ACHN (cell line): ENCODE data around the gene IL1RAP.
A peak's percentile ranks its signal among the peaks of the same experiment; 100 is the strongest.
"Not testable (repeated sequence)": the region's sequence is repeated elsewhere in the genome, so short reads cannot be mapped to it uniquely, and the experiment has no call there.

Experiments used
- DNase-seq: peaks from one replicate; pipeline ENCODE4 v3.0.0-alpha.2; 2015
- in situ Hi-C: cut with HindIII; loops from 2 replicates; pipeline ENCODE4 v1.10.0; 2017; ENCODE audit warnings: low sequenced_read_pairs, low pct_ligation_motif_present, low pct_unique_long_range_greater_than_20kb

Gene IL1RAP, protein sequence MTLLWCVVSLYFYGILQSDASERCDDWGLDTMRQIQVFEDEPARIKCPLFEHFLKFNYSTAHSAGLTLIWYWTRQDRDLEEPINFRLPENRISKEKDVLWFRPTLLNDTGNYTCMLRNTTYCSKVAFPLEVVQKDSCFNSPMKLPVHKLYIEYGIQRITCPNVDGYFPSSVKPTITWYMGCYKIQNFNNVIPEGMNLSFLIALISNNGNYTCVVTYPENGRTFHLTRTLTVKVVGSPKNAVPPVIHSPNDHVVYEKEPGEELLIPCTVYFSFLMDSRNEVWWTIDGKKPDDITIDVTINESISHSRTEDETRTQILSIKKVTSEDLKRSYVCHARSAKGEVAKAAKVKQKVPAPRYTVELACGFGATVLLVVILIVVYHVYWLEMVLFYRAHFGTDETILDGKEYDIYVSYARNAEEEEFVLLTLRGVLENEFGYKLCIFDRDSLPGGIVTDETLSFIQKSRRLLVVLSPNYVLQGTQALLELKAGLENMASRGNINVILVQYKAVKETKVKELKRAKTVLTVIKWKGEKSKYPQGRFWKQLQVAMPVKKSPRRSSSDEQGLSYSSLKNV

DNA sequence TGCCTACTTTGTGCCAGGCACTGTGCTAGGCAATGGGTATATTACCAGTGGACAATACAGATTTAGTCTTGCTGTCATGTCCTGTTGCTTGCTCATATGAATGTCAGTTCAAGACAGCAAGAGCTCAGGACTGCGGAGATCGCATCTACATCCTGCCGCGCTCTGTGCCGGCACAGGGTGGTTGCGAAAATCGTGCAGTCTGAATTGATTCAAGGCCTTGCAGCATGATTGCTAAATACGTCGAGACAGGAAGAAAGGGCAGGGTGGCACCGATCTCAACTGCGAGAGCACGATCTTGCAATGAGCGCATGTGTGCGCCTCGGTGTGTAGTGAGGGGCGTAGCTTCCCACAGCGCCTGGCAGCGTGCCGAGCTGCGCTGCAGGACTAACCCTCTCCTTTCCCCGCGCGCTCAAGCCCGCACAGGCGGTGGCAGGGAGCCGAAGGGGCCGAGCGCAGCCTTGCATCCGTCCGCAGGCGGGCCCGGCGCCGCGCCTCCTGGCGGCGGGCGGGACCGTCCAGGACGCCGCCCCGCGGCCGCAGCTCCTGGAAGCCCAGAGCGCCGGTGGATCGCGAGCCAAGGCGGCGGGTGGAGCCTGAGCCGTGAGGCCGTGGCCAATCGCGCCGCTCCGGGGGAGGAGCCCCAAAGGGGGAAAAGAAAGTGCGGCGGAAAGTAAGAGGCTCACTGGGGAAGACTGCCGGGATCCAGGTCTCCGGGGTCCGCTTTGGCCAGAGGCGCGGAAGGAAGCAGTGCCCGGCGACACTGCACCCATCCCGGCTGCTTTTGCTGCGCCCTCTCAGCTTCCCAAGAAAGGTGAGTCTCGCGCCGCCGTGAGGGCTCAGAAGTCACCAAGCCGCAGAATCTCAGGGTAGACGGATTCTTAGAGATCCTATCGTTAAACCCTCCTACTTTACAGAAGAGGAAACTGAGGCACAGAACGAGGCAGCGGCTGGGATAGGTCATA, at the start of gene IL1RAP:
IL1RAP (plus strand) TSS at position 677 of the 962 bp plus-strand sequence. CDS start 50,205 bp downstream, outside the sequence.
- in situ Hi-C loops = no loop called here
- DNase-seq = peak; percentile 92

DNA sequence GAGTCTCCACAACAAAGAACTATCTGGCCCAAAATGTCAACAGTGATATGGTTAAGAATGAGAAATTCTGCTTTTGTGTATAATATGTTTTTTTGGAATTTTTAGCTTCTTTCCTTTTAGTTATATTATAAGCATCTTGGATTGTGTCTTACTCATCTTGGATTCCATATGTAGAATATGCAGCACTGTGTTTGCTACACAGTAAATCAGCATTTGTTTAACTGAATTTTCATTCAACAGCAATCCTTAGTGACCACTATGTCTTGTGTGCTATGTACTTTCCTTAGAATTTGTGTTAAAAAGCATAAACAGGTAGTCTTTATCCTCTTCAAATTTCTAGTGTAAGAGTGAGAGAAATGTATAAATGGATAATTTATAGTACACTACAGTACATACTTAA, 46.0 kb upstream of the IL1RAP start:
- no peak for DNase-seq
- in situ Hi-C loops = no loop called here

DNA sequence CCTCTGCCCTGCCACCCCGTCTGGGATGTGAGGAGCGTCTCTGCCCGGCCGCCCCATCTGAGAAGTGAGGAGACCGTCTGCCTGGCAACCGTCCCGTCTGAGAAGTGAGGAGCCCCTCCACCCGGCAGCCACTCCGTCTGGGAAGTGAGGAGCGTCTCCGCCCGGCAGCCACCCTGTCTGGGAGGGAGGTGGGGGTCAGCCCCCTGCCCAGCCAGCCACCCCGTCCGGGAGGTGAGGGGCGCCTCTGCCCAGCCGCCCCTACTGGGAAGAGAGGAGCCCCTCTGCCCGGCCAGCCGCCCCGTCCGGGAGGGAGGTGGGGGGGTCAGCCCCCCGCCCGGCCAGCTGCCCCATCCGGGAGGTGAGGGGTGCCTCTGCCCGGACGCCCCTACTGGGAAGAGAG, 40.6 kb upstream of the IL1RAP start:
- DNase-seq, in situ Hi-C loops: not testable (repeated sequence)

DNA sequence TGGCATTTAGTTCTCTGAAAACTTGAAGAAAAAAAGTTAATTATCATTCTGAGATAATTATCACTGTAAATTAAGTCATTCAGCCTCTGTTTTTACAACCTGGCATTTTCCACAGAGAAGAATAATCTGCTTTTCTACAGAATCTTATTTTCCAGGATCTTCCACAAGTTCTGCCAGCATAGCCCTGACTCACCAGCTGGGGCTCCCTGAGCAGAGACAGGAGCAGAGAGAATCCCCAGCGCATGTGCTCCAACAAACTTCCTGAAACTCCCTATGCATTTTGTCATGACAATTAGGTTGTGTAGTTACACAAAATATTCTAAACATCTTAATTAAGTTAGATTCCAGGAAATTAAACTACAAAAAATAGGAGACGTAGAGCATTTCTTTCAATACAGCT, 32.1 kb upstream of the IL1RAP start:
- DNase-seq = no peak
- in situ Hi-C loops = no loop called here

DNA sequence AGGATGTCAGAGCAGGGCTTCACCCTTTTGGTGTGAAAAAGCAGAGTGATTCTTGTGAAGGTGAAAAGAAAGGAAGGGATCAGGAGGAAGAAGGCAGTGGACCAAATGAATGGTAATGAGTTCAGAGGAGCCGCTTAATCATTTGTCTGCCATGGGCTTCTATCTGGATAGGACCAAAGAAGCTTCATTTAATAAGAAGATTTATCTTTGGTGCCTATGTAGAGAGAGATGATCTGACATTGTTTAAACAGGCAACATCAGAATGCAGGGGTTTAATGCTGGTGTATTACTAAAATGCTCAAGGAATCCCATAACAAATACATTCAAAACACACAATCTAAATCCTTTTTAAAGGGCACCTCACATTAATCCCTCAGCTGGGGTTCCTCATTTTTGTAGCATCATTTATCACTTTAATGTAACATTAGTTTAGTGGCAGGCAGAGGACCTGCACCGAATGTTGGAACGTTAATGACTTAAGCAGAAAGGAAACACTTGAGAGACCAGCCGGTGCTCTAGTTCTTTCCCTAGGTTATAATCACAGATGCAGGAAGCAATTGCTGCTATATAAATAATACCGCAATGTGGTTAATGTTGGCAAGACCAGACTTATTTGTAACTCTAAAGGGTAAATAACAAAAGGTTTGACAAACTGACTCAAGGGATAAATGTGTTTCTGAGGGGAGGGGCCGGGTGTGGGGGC, 27.9 kb upstream of the IL1RAP start:
- DNase-seq = no peak

DNA sequence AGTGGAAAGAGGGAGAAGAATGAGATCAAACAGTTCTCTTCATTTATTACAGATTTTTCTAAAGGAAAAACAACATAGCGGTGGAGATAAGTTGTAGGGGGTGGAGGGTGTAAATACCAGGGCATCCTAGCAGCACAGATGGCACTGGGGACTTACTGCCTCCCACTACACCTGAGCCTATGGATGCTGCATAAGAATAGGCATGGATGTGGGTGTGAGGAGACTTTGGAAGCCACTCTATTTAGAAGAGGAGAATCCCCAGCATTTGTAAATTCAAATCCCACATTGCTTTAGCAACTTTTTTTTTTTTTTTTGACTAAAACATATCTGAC, 27.4 kb upstream of the IL1RAP start:
- DNase-seq = no peak
- in situ Hi-C loops = no loop called here

More for the DNA sequence above, 27.9 kb upstream of the IL1RAP start:
- in situ Hi-C loops = no loop called here

DNA sequence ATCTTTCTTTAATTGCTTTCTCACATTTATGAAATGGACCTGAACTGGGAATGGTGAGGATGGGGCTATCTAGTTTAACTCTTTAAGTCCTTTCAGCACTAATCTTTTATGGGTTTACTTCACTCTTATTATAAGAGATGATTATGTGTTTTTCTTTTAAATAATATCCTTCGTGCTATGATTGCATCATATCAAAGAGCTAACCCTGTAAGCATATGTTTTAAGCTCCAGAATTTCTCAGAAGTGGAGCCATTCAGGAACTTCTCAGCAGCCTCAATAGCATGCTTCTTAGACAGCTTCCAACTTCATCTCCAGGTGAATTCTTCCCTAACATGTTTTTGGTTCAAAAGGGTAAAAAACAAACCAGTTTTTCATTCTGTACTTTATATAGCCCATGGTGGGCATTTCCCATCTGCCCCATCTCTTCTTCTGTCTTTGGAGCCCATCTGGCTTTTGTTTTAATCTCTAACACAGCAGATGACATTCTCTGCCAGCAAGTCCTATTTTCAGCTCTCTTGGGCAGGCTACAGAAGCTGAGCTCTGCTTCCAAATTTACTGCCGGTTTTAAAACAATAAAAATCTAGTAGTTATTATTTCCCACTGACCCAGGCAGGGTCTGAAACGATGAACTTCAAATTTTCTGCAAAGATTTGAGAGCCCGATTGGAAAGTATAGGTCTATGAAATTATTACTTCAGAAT, 26.8 kb upstream of the IL1RAP start:
- in situ Hi-C loops = no loop called here

DNA sequence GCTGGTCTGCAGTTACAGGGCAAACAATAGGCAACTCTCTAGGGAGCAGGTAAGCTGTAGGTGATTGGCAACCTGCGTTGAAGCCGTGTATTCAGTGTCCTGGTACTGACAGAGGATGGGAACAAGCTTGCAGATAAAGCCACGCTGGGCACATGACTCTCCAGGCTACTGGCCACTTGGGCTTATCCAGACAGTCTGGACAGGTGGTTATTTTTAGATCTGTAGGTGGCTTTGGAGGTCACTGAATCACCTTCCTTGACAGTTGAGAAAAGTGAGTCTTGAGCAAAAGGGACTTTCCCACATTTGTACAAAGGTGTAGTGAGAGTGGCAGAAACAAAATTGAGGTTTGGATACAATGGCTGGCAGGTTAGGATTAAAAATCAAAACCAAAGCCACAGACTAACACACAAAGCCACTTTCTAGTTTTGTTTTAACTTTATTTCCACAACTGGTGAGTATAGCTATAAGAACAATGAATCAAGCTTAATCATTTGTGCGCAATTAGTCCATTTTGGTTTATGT, 22.3 kb upstream of the IL1RAP start:
- in situ Hi-C loops = no loop called here
- DNase-seq = no peak

More for the DNA sequence above, 26.8 kb upstream of the IL1RAP start:
- no peak for DNase-seq

DNA sequence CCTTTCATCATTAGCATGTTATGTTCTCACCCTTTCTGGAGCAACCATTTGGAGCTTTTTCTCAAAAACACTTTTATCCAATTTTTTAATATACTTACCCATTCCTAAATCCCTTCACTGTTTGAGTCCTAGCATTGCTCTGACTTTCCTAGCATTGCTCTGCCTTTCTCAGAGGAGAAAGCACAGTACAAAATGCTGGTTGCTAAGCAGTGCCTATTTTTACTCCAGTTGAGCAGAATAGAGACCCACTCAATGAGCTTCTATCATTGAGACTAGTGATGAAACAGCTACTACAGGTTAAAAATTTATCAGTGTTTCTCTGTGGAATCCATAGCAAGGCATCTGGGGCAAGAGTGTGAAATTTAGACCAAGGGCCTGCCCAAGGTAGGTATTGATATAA, 21.8 kb upstream of the IL1RAP start:
- in situ Hi-C loops = no loop called here
- no peak for DNase-seq

DNA sequence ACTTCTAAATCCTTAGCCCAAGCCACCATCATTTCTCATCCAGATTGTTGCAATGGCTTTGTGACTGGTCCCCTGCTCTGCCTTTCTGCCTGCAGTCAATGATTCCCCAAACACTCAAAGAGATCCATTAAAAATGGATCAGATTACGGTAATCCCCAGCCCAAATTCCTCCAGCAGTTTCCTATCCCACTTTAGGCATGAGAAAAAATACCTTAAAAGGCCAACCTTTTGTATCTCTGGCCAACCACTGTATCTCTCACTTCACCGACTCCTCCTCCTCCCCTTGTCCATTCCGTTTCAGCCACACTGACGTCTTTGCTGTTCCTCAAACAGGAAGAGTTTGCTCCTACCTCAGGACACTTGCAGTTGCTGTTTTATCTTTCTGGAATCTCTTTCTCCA, 20.9 kb upstream of the IL1RAP start:
- in situ Hi-C loops = no loop called here
- no peak for DNase-seq

DNA sequence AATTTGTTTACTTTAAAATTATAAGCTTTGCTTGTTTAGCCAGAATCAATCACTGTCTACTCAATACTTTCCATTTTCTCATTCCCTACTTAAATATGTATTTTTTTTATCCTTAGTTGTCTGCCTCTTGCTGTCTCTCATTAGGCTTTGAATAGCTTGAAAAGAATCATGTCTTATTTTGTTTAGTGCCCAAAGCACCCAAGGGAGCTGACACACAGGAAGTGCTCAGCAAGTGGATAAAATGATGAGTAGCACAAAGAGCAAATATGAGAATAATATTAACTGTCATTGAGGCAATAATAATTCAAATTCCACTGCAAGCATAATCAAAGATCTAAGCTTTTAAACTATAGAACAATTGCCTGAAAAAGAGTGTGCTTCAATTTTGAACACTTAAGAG, 19.0 kb upstream of the IL1RAP start:
- DNase-seq = no peak
- in situ Hi-C loops = no loop called here

DNA sequence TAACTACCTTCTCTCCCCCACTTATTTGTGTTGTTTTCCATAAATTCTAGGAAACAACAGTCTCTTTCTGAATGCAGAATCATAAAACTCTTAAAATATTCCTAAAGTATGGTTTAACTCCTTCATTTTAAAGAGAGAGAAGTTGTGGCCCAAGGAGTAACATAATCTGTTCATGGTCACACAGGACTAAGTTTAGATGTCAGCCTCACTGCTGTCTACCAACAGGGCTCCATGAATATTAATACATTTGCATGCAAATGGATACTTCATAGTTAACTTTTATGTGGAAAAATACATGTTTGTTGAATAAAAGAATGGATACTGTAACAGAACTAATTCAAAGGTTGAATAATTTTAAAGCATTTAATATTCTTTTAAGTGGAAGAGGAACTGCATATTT, 18.5 kb upstream of the IL1RAP start:
- DNase-seq = no peak
- in situ Hi-C loops = no loop called here

DNA sequence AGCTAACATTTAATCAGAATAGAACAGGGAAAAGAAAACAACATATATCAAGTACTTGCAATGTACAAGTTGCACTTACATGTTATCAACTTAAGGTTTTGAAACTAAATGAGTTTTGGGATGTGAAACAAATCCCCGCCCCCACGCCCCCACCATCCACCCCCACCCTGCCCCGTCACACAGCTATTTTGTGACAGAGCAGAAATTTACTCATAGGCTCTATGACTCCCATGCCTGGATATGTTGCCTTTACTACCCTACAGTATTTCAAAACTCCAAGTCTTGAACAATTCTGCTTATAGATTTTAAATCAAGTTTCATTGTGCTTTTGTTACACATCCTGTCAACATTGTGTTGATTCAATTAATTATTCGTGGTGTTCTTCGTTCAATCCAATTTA, 18.1 kb upstream of the IL1RAP start:
- in situ Hi-C loops = no loop called here
- no peak for DNase-seq

DNA sequence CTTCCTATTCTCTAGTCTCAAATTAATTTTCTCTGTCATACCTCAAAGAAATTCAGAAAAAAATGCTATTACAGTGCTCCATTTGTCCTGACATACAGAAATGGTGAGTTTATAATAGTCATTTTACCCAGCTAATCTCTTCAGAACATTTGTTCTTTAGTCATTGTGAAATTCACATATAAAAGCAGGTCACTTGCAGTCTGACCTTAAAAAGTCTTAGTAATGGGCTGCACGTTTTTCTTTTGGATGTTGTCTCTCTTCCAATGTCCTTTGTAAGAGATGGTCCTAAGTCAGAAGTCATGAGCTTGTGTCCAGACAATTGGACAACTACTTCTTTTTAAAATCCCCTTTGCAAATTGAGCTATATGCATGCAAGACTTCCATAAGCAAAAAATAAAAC, 17.0 kb upstream of the IL1RAP start:
- in situ Hi-C loops = no loop called here
- DNase-seq = no peak

DNA sequence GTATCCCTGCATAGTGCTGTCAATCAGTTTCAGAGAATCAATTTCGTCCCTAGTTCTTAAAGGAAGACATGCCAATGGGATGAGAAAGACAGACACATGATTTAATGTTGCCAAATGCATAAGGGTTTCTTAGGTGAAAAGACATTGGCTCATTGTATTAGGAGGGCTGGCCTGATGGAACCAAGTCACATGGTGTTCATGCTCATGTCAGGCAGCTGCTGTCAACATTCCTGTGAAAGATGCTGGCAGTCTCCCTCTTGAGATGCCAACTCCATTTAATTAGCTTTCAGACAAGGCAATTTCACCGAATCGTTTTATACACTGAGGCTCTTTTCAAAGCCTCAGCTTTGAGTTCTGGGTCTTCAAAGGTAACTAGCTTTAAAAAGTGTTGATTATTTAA, 16.1 kb upstream of the IL1RAP start:
- in situ Hi-C loops = no loop called here
- no peak for DNase-seq

DNA sequence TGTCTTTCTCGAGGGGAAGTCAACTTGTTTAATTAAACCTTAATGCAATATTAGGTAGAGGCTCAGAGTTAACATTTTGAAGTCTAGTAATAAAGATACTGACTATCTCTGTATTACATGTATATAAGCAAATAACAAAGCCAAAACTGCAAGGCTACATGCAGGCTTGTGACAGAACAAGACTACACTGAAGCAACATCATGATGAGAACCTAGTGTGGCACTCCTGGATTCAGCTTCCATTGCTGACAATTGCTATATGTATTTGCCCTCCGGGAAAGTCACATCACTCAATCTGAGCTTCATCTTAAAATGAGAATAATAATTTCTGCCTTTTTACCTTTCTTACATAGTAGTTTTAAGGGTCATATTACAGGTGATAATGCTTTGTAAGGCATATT, 15.6 kb upstream of the IL1RAP start:
- in situ Hi-C loops = no loop called here
- DNase-seq = no peak

DNA sequence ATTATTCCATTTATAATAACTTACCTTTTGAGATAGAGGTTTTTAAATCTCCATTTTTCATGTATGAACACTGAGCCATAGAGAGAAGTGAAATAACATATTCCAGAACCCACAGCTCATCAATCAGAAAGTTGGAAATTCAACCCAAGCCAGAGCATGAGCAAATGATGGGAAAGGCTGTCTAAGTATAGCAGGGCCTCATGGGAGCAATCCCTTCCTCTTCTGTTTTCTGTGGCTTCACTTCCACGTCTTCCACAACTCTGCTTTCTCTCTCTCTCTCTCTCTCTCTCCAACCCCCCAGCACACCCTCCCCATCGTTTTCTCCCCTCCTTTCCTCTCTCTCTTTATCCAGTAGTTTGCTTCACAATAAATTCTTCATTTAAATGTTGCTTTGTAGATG, 14.8 kb upstream of the IL1RAP start:
- in situ Hi-C loops = no loop called here

DNA sequence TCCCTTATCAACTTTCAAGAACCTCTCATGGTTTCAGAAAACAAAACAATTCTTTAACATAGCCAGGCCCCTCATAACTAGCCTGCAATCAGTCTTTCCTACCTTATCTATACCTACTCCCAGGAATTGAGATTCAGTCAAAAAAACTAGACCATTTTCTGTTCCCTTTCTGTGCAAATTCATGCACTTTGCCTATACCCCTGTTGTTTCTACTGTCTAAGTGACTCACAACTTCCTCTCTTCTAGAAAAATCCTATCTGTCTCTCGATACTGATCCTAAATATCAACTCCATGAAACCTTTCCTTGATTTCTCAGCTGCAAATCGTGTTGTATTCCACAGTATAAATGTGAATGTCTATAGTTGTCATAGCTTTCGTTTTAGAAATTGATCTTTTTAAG, 10.9 kb upstream of the IL1RAP start:
- in situ Hi-C loops = no loop called here
- DNase-seq = no peak

More for the DNA sequence above, 14.8 kb upstream of the IL1RAP start:
- no peak for DNase-seq
